ENCODE data around the gene NME7. TPM values are rescaled to one million over a fixed set of nuclear protein-coding genes. Genes with fewer than 3 reads are reported as not detected.
A peak's percentile ranks its signal among the peaks of the same experiment; 100 is the strongest.

NME7 gene
- polyA plus RNA-seq, 1 of the 3 experiments (the other 2 are of a cell fraction), result 13.7 TPM

DNA sequence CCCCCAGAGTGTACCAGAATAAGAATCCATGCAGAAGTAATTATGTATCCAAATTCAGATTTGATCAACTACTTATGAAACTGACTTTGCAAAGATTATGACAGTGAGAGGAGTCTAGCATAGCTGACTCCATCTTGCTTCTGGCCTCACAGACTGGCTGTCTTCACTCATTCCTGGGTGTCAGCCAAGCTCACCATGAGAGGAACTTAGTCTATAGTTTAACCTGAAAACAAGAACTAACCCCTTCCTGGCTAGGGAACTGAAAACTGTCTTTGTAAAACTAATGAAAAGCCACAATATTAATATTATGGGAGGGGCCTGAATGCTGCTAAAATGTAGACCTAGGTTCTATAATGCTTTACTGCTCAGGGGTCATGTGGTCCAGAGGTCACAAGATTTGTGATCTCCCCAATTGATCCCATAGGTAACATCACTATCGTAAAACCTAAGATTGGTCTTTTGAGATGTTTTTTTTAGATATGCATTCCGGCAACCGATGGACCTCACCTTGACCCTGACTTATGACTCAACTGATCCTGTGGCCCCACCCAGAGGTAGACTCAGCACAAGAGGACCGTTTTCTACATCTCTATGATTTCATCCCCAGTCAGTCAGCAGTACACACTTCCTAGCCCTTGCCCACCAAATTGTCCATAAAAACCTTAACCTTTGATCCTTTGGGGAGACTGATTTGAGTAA lies 206.0 kb downstream of the NME7 start:
- Histone ChIP-seq H3F3A (replicated peaks; ENCODE audit: insufficient read depth) (peaks cover 14% of the 10 kb centered on the region), H3K27ac (ENCODE audit: low read depth in 2 of 2, low read length in 1 of 2) (peak overlapping the region in 1 of 2 experiments; percentile 45; a peak in 2 of 4 replicates), H3K4me3 (ENCODE audit: low read depth in 2 of 2, low read length in 1 of 2) (no peak overlapping the region), H3K9ac (no peak overlapping the region), H3K4me1 (ENCODE audit: control insufficient read depth in 1 of 2, insufficient read depth in 2 of 2, low read depth in 1 of 2, low read length in 1 of 2) (peaks cover 0 to 4% of the 10 kb centered on the region in 2 experiments; a peak in 2 of 4 replicates), H3K9me2 (no peaks in the 10 kb centered on the region), H4K20me1 (ENCODE audit: insufficient read depth) (no peaks in the 10 kb centered on the region), H2AFZ (ENCODE audit: low read depth) (no peak overlapping the region), H3K9me3 (no peaks in the 10 kb centered on the region), H3K4me2 (no peak overlapping the region), H3K27me3 (ENCODE audit: insufficient read depth) (no peaks in the 10 kb centered on the region), H3K36me3 (replicated peaks in 1 of 2; ENCODE audit: control insufficient read depth in 1 of 2, insufficient read depth in 2 of 2, low read length in 1 of 2) (peaks cover 0 to 10% of the 10 kb centered on the region in 2 experiments), H3K79me2 (ENCODE audit: insufficient read depth) (no peaks in the 10 kb centered on the region)
- TF ChIP-seq TCF12 (IDR thresholded peaks at IDR 0.05) (0 out of 2 replicates have a peak, but pooled peaks have one; percentile 1), NRF1 (IDR thresholded peaks at IDR 0.05; ENCODE audit: low read depth, low read length) (no peak), FOSL2 (IDR thresholded peaks at IDR 0.05; ENCODE audit: borderline replicate concordance, low read depth) (no peak), RFX5 (IDR thresholded peaks at IDR 0.05; ENCODE audit: low read length) (no peak), YY1 (IDR thresholded peaks at IDR 0.05; ENCODE audit: low read depth) (0 out of 2 replicates have a peak, but pooled peaks have one; percentile 34)
- 83% methylated on average over 4 of the region's 4 CpGs for WGBS (ENCODE audit: low lambda C conversion rate)
- CTCF ChIA-PET, result interaction anchor here (1.2 to 1.3 kb wide), 2 partner anchors 53 to 187 kb away, joined by 3 to 5 read pairs; no protein-coding TSS in a partner anchor
- no peak for DNase-seq
- POLR2A ChIA-PET, result no interaction called here

GRCh38 chr1:169160845-169161495 lies 206.6 kb downstream of the NME7 start:
- H3K4me1 ChIP-seq (ENCODE audit: control insufficient read depth in 1 of 2, insufficient read depth in 2 of 2, low read depth in 1 of 2, low read length in 1 of 2), result peaks cover 0 to 4% of the 10 kb centered on the region in 2 experiments; a peak in 2 of 4 replicates
- ChIA-PET CTCF (interaction anchor here (1.2 to 1.3 kb wide), 3 partner anchors 20 to 188 kb away, joined by 3 to 5 read pairs (median 4); no protein-coding TSS in a partner anchor), POLR2A (no interaction called here)
- no peak overlapping the region for H3K4me2 ChIP-seq
- no peak overlapping the region for H3K4me3 ChIP-seq (ENCODE audit: low read depth in 2 of 2, low read length in 1 of 2)
- peaks cover 0 to 10% of the 10 kb centered on the region in 2 experiments for H3K36me3 ChIP-seq (replicated peaks in 1 of 2; ENCODE audit: control insufficient read depth in 1 of 2, insufficient read depth in 2 of 2, low read length in 1 of 2)
- H3K79me2 ChIP-seq (ENCODE audit: insufficient read depth), result no peaks in the 10 kb centered on the region
- no peak overlapping the region for H2AFZ ChIP-seq (ENCODE audit: low read depth)
- H3K9ac ChIP-seq, result no peak overlapping the region
- no peaks in the 10 kb centered on the region for H3K9me3 ChIP-seq
- DNase-seq, result no peak
- H4K20me1 ChIP-seq (ENCODE audit: insufficient read depth), result no peaks in the 10 kb centered on the region
- 60% methylated on average over 3 of the region's 3 CpGs for WGBS (ENCODE audit: low lambda C conversion rate)
- peaks cover 14% of the 10 kb centered on the region for H3F3A ChIP-seq (replicated peaks; ENCODE audit: insufficient read depth)
- H3K27me3 ChIP-seq (ENCODE audit: insufficient read depth), result no peaks in the 10 kb centered on the region
- H3K27ac ChIP-seq (ENCODE audit: low read depth in 2 of 2, low read length in 1 of 2), result peak overlapping the region; percentile 28 to 45; a peak in 3 of 4 replicates
- H3K9me2 ChIP-seq, result no peaks in the 10 kb centered on the region
- TF ChIP-seq FOSL2 (IDR thresholded peaks at IDR 0.05; ENCODE audit: borderline replicate concordance, low read depth) (0 out of 2 replicates have a peak, but pooled peaks have one; percentile 16), USF2 (IDR thresholded peaks at IDR 0.05; ENCODE audit: borderline replicate concordance, low read depth, low read length) (no peak), MEF2A (IDR thresholded peaks at IDR 0.05; ENCODE audit: borderline replicate concordance, low read depth) (no peak), PBX3 (IDR thresholded peaks at IDR 0.05) (peak; percentile 69), CTCF (IDR thresholded peaks at IDR 0.05) (no peak), JUND (IDR thresholded peaks at IDR 0.05) (no peak), FOXM1 (IDR thresholded peaks at IDR 0.05; ENCODE audit: low read depth) (no peak), TCF12 (IDR thresholded peaks at IDR 0.05) (0 out of 2 replicates have a peak, but pooled peaks have one; percentile 3), SIN3A (IDR thresholded peaks at IDR 0.05; ENCODE audit: borderline replicate concordance, low read depth, low read length) (no peak), RAD21 (IDR thresholded peaks at IDR 0.05; ENCODE audit: low read length) (no peak), ZBTB33 (IDR thresholded peaks at IDR 0.05; ENCODE audit: borderline replicate concordance, low read depth) (no peak), NFIC (IDR thresholded peaks at IDR 0.05; ENCODE audit: borderline replicate concordance) (peak; percentile 45), MXI1 (IDR thresholded peaks at IDR 0.05; ENCODE audit: low read depth, low read length) (no peak), TAF1 (IDR thresholded peaks at IDR 0.05; ENCODE audit: borderline replicate concordance, low read depth, low read length) (no peak)
- TF ChIP-seq, protein P1, sequence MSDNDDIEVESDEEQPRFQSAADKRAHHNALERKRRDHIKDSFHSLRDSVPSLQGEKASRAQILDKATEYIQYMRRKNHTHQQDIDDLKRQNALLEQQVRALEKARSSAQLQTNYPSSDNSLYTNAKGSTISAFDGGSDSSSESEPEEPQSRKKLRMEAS (IDR thresholded peaks at IDR 0.05; ENCODE audit: low read depth), result no peak

Data from SK-N-SH (cell line).